Activated naive CD4-positive, alpha-beta T cell treated with anti-CD3 and anti-CD28 coated beads, Interleukin-2, amount 10 ng/mL, durations not matched to agents 7 days and 5 days (primary cell): Measurements from ENCODE around the gene GNAI1.

Source experiments
- CTCF ChIA-PET: fragments of 350-600 bp; sonication (Branson Sonifier 250); formaldehyde crosslinking; loops from one replicate; lab custom pipeline; 2021; ENCODE audit warnings: antibody characterized with exemption; lab: Charles Lee
- DNase-seq: peaks from one replicate; pipeline ENCODE4 v3.0.0-alpha.2; 2020
- H3K27ac Mint-ChIP-seq: one replicate; pipeline ENCODE4 v1.8.0; 2021; ENCODE audit warnings: mild to moderate bottlenecking, moderate library complexity, mixed read lengths
- H3K27me3 Mint-ChIP-seq: one replicate; pipeline ENCODE4 v1.8.0; 2021; ENCODE audit warnings: mild to moderate bottlenecking, mixed read lengths
- H3K36me3 Mint-ChIP-seq: one replicate; pipeline ENCODE4 v1.8.0; 2021; ENCODE audit warnings: mixed read lengths
- H3K4me1 Mint-ChIP-seq: one replicate; pipeline ENCODE4 v1.8.0; 2021; ENCODE audit warnings: mixed read lengths
- H3K4me3 Mint-ChIP-seq: one replicate; pipeline ENCODE4 v1.8.0; 2021; ENCODE audit warnings: mild to moderate bottlenecking, moderate library complexity, mixed read lengths
- H3K9me3 Mint-ChIP-seq: one replicate; pipeline ENCODE4 v1.8.0; 2021; ENCODE audit warnings: mixed read lengths

GNAI1 gene

GRCh38 chr7:80134536-80135308, at the start of gene GNAI1:
TSS of gene GNAI1 (plus strand) at chr7:80134831. CDS start at chr7:80135161, 330 bp downstream.
- peak; percentile 38 for DNase-seq
- H3K9me3 Mint-ChIP-seq, result no peaks in the 10 kb centered on the region
- H3K4me1 Mint-ChIP-seq, result peaks cover 23% of the 10 kb centered on the region

GRCh38 chr7:80087051-80087770, 47.4 kb upstream of the GNAI1 start:
- H3K27me3 Mint-ChIP-seq, result no peaks in the 10 kb centered on the region
- no peak overlapping the region for H3K27ac Mint-ChIP-seq
- no peaks in the 10 kb centered on the region for H3K36me3 Mint-ChIP-seq
- DNase-seq, result no peak
- H3K4me3 Mint-ChIP-seq, result no peak overlapping the region
- no peaks in the 10 kb centered on the region for H3K4me1 Mint-ChIP-seq
- no peaks in the 10 kb centered on the region for H3K9me3 Mint-ChIP-seq
- CTCF ChIA-PET, result no interaction called here

More at GRCh38 chr7:80134536-80135308, at the start of gene GNAI1:
- H3K4me3 Mint-ChIP-seq, result peak within 1 kb of the TSS; percentile 71
- H3K36me3 Mint-ChIP-seq, result no peaks in the 10 kb centered on the region
- peaks cover 49% of the 10 kb centered on the region for H3K27me3 Mint-ChIP-seq
- H3K27ac Mint-ChIP-seq, result no peak within 1 kb of the TSS
- CTCF ChIA-PET, result interaction anchor here (1.1 to 1.5 kb wide), 3 partner anchors 28 to 38 kb away, joined by 3 to 4 read pairs (median 4); no protein-coding TSS in a partner anchor

GRCh38 chr7:80087771-80088170, 46.9 kb upstream of the GNAI1 start:
- no peaks in the 10 kb centered on the region for H3K36me3 Mint-ChIP-seq
- no peak overlapping the region for H3K27ac Mint-ChIP-seq
- no peaks in the 10 kb centered on the region for H3K27me3 Mint-ChIP-seq
- no peaks in the 10 kb centered on the region for H3K4me1 Mint-ChIP-seq
- H3K9me3 Mint-ChIP-seq, result no peaks in the 10 kb centered on the region
- DNase-seq, result no peak
- H3K4me3 Mint-ChIP-seq, result no peak overlapping the region
- CTCF ChIA-PET, result no interaction called here

- Mint-ChIP-seq H3K9me3 (no peaks in the 10 kb centered on the region), H3K27me3 (peaks cover 4% of the 10 kb centered on the region), H3K4me3 (no peak overlapping the region), H3K4me1 (no peaks in the 10 kb centered on the region), H3K27ac (no peak overlapping the region), H3K36me3 (no peaks in the 10 kb centered on the region)
- no peak for DNase-seq
- CTCF ChIA-PET, result no interaction called here
Measured at GRCh38 chr7:80088705-80089104, 45.9 kb upstream of the GNAI1 start.

GRCh38 chr7:80089366-80089765, 45.3 kb upstream of the GNAI1 start:
- Mint-ChIP-seq H3K9me3 (no peaks in the 10 kb centered on the region), H3K27ac (no peak overlapping the region), H3K4me1 (no peaks in the 10 kb centered on the region), H3K4me3 (no peak overlapping the region), H3K36me3 (no peaks in the 10 kb centered on the region), H3K27me3 (peaks cover 4% of the 10 kb centered on the region)
- no peak for DNase-seq
- CTCF ChIA-PET, result no interaction called here

GRCh38 chr7:80093349-80093748, 41.3 kb upstream of the GNAI1 start:
- H3K36me3 Mint-ChIP-seq, result no peaks in the 10 kb centered on the region
- no peaks in the 10 kb centered on the region for H3K9me3 Mint-ChIP-seq
- CTCF ChIA-PET, result no interaction called here
- no peaks in the 10 kb centered on the region for H3K4me1 Mint-ChIP-seq
- no peak overlapping the region for H3K4me3 Mint-ChIP-seq
- no peak overlapping the region for H3K27ac Mint-ChIP-seq
- DNase-seq, result no peak
- peaks cover 8% of the 10 kb centered on the region for H3K27me3 Mint-ChIP-seq

GRCh38 chr7:80095545-80095944, 39.1 kb upstream of the GNAI1 start:
- H3K27me3 Mint-ChIP-seq, result peaks cover 14% of the 10 kb centered on the region
- no peaks in the 10 kb centered on the region for H3K4me1 Mint-ChIP-seq
- H3K4me3 Mint-ChIP-seq, result no peak overlapping the region
- CTCF ChIA-PET, result interaction anchor here (0.8 to 1.1 kb wide), 4 partner anchors 10 to 38 kb away, joined by 3 to 4 read pairs (median 3); no protein-coding TSS in a partner anchor
- no peak for DNase-seq
- no peak overlapping the region for H3K27ac Mint-ChIP-seq
- H3K9me3 Mint-ChIP-seq, result no peaks in the 10 kb centered on the region
- H3K36me3 Mint-ChIP-seq, result no peaks in the 10 kb centered on the region

GRCh38 chr7:80097756-80098155, 36.9 kb upstream of the GNAI1 start:
- no peak for DNase-seq
- Mint-ChIP-seq H3K27ac (no peak overlapping the region), H3K36me3 (no peaks in the 10 kb centered on the region)

GRCh38 chr7:80098795-80099194, 35.8 kb upstream of the GNAI1 start:
- H3K9me3 Mint-ChIP-seq, result no peaks in the 10 kb centered on the region
- H3K36me3 Mint-ChIP-seq, result no peaks in the 10 kb centered on the region
- no peak for DNase-seq
- CTCF ChIA-PET, result no interaction called here
- H3K27me3 Mint-ChIP-seq, result peaks cover 10% of the 10 kb centered on the region
- H3K27ac Mint-ChIP-seq, result no peak overlapping the region
- no peaks in the 10 kb centered on the region for H3K4me1 Mint-ChIP-seq
- no peak overlapping the region for H3K4me3 Mint-ChIP-seq

More at GRCh38 chr7:80097756-80098155, 36.9 kb upstream of the GNAI1 start:
- CTCF ChIA-PET, result interaction anchor here (1.0 to 1.4 kb wide), 2 partner anchors 8 to 36 kb away, joined by 3 to 4 read pairs; no protein-coding TSS in a partner anchor
- Mint-ChIP-seq H3K27me3 (peaks cover 14% of the 10 kb centered on the region), H3K9me3 (no peaks in the 10 kb centered on the region), H3K4me1 (no peaks in the 10 kb centered on the region), H3K4me3 (no peak overlapping the region)

- peaks cover under 1% of the 10 kb centered on the region for H3K4me1 Mint-ChIP-seq
- no peaks in the 10 kb centered on the region for H3K9me3 Mint-ChIP-seq
- no peak overlapping the region for H3K4me3 Mint-ChIP-seq
- no peak overlapping the region for H3K27ac Mint-ChIP-seq
- CTCF ChIA-PET, result no interaction called here
- H3K27me3 Mint-ChIP-seq, result peaks cover 10% of the 10 kb centered on the region
- no peak for DNase-seq
- H3K36me3 Mint-ChIP-seq, result no peaks in the 10 kb centered on the region
Measured at GRCh38 chr7:80100254-80100653, 34.4 kb upstream of the GNAI1 start.

GRCh38 chr7:80105701-80106408, 28.8 kb upstream of the GNAI1 start:
- Mint-ChIP-seq H3K36me3 (no peaks in the 10 kb centered on the region), H3K4me3 (no peak overlapping the region), H3K9me3 (no peaks in the 10 kb centered on the region), H3K27ac (no peak overlapping the region), H3K27me3 (no peaks in the 10 kb centered on the region), H3K4me1 (peaks cover 33% of the 10 kb centered on the region)
- CTCF ChIA-PET, result interaction anchor here (0.6 to 1.5 kb wide), 4 partner anchors 8 to 559 kb away, joined by 3 to 4 read pairs (median 4); no protein-coding TSS in a partner anchor
- no peak for DNase-seq

- Mint-ChIP-seq H3K27me3 (no peaks in the 10 kb centered on the region), H3K27ac (peak overlapping the region; percentile 88), H3K4me3 (peak overlapping the region; percentile 11), H3K36me3 (no peaks in the 10 kb centered on the region), H3K9me3 (no peaks in the 10 kb centered on the region), H3K4me1 (peaks cover 33% of the 10 kb centered on the region)
- CTCF ChIA-PET, result interaction anchor here (0.6 to 1.3 kb wide), 3 partner anchors 9 to 558 kb away, joined by 3 to 4 read pairs (median 3); no protein-coding TSS in a partner anchor
- no peak for DNase-seq
Measured at GRCh38 chr7:80106498-80107113, 28.0 kb upstream of the GNAI1 start.

- Mint-ChIP-seq H3K9me3 (no peaks in the 10 kb centered on the region), H3K27me3 (no peaks in the 10 kb centered on the region), H3K4me1 (peaks cover 33% of the 10 kb centered on the region), H3K36me3 (no peaks in the 10 kb centered on the region), H3K4me3 (no peak overlapping the region), H3K27ac (peak overlapping the region; percentile 88)
- CTCF ChIA-PET, result no interaction called here
- DNase-seq, result no peak
Measured at GRCh38 chr7:80107278-80107677, 27.4 kb upstream of the GNAI1 start.

- Mint-ChIP-seq H3K4me1 (peaks cover 31% of the 10 kb centered on the region), H3K9me3 (no peaks in the 10 kb centered on the region), H3K4me3 (no peak overlapping the region), H3K27ac (no peak overlapping the region), H3K36me3 (no peaks in the 10 kb centered on the region), H3K27me3 (no peaks in the 10 kb centered on the region)
- CTCF ChIA-PET, result no interaction called here
- DNase-seq, result no peak
Measured at GRCh38 chr7:80110376-80110775, 24.3 kb upstream of the GNAI1 start.
